ENCODE data around the gene DENND1A. TPM values are rescaled to one million over a fixed set of nuclear protein-coding genes. Genes with fewer than 3 reads are reported as not detected.

The DENND1A gene
- total RNA-seq, 1 donor, result 22.9 TPM

- DNase-seq (ENCODE audit: low read depth), result no peak
- TF ChIP-seq CTCF (IDR thresholded peaks at IDR 0.05; ENCODE audit: insufficient read depth, low read depth, low read length), result no peak
- H3K4me3 ChIP-seq (ENCODE audit: low read depth, low read length), result no peak overlapping the region
These were observed 137.4 kb downstream of the DENND1A start for GRCh38 chr9:123792501-123792900.

GRCh38 chr9:123789554-123790292, 140.2 kb downstream of the DENND1A start:
- no peak for TF ChIP-seq CTCF (IDR thresholded peaks at IDR 0.05; ENCODE audit: insufficient read depth, low read depth, low read length)
- DNase-seq (ENCODE audit: low read depth), result no peak
- H3K4me3 ChIP-seq (ENCODE audit: low read depth, low read length), result no peak overlapping the region

- no peak overlapping the region for H3K4me3 ChIP-seq (ENCODE audit: low read depth, low read length)
- no peak for TF ChIP-seq CTCF (IDR thresholded peaks at IDR 0.05; ENCODE audit: insufficient read depth, low read depth, low read length)
- DNase-seq (ENCODE audit: low read depth), result no peak
These were observed 142.5 kb downstream of the DENND1A start for GRCh38 chr9:123787416-123787815.

GRCh38 chr9:123784518-123784917, 145.4 kb downstream of the DENND1A start:
- TF ChIP-seq CTCF (IDR thresholded peaks at IDR 0.05; ENCODE audit: insufficient read depth, low read depth, low read length), result no peak
- no peak overlapping the region for H3K4me3 ChIP-seq (ENCODE audit: low read depth, low read length)
- DNase-seq (ENCODE audit: low read depth), result peak; percentile 66

GRCh38 chr9:123778232-123778902, 151.6 kb downstream of the DENND1A start:
- H3K4me3 ChIP-seq (ENCODE audit: low read depth, low read length), result no peak overlapping the region
- no peak for DNase-seq (ENCODE audit: low read depth)
- no peak for TF ChIP-seq CTCF (IDR thresholded peaks at IDR 0.05; ENCODE audit: insufficient read depth, low read depth, low read length)

- TF ChIP-seq CTCF (IDR thresholded peaks at IDR 0.05; ENCODE audit: insufficient read depth, low read depth, low read length), result no peak
- DNase-seq (ENCODE audit: low read depth), result no peak
- H3K4me3 ChIP-seq (ENCODE audit: low read depth, low read length), result no peak overlapping the region
These were observed 153.0 kb downstream of the DENND1A start for GRCh38 chr9:123776708-123777537.

Measured in fibroblast of villous mesenchyme (primary cell).